Dendritic cell treated with granulocyte-macrophage colony-stimulating factor and Interleukin-4, amounts not matched to agents 40 ng/mL and 50 ng/mL, for 4 days (primary cell): ENCODE data around the gene ARHGEF6.

ENCODE experiments used
- H3K27ac Mint-ChIP-seq: one replicate; pipeline ENCODE4 v1.8.0; 2022; ENCODE audit warnings: mild to moderate bottlenecking, mixed read lengths
- H3K27me3 Mint-ChIP-seq: one replicate; pipeline ENCODE4 v1.8.0; 2022; ENCODE audit warnings: mild to moderate bottlenecking, mixed read lengths
- H3K36me3 Mint-ChIP-seq: one replicate; pipeline ENCODE4 v1.8.0; 2022; ENCODE audit warnings: low read depth, mixed read lengths
- H3K4me1 Mint-ChIP-seq: one replicate; pipeline ENCODE4 v1.8.0; 2022; ENCODE audit warnings: low read depth, mixed read lengths
- H3K4me3 Mint-ChIP-seq: one replicate; pipeline ENCODE4 v1.8.0; 2022; ENCODE audit warnings: mild to moderate bottlenecking, moderate library complexity, mixed read lengths
- H3K9me3 Mint-ChIP-seq: one replicate; pipeline ENCODE4 v1.8.0; 2022; ENCODE audit warnings: mixed read lengths
- intact Hi-C: fragments of 100-400 bp; cut with micrococcal nuclease; formaldehyde crosslinking; loops from one replicate; pipeline ENCODE4 v1.15.0; 2022

ARHGEF6 gene

DNA sequence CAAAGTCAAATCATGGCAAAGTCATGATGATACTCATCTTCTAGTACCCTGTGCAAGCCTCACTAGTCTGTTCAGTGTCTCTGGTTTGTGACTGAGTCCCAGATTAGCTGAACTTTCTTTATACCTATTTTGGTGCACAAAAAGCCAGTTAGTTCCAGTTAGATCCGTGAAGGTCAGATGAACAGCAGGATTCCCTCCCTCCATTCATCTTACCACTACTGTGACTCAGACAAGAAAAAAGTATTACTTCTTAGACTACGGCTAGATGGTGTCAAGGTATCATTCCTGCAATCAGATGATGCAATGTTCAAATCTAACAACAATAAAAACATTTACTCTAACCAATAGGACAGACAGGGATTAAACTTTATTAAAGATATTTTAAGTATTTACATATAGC, 30.4 kb downstream of the ARHGEF6 start:
- Mint-ChIP-seq H3K9me3 (no peaks in the 10 kb centered on the region), H3K27me3 (no peaks in the 10 kb centered on the region), H3K4me1 (peaks cover 48% of the 10 kb centered on the region), H3K27ac (peak overlapping the region; percentile 69), H3K36me3 (no peaks in the 10 kb centered on the region), H3K4me3 (no peak overlapping the region)
- intact Hi-C loops: no loop called here

DNA sequence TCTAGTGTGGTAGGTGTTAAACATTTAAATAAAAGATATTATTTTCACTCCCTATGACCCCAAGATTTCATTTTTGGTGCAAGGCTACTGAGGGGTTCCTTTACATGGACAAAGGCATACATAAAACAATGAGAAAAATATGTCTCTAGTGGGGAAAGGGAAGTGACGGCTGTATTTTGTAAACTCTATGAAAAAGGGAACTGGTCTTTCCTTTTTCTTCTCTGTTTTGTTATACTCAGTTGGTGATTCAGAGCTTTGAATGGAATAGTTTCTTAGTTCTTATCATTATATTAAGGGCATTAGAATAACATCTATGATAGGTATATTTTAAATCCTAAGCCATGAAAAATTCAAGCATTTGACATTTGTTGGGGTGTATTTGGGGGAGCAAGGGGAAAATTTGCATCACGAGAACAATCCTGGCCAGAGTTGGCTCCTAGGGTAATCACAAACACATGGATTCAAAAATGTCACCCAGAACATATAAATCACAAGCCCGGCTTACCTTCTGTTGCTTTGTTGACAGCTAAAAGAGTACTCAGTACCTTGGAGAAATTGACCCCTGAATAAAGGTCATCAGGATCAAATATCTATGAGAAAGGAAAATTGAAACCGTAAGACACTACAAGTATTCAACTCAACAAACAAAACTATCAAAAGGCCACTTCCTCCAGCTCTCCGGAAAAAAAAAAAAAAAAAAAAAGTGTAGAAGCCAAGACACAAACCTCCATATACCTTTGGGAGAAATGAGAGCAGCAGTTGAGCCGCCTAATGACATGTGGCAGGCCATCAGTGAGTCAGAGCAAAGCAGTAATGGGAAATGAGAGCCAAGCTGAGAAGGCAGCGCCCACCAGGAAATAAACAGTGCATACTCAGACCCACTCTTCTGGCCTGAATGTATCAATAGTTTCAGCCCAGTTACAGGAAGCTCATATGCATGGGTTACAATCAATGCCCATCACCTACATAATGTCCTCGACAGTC, 33.4 kb downstream of the ARHGEF6 start:
- Mint-ChIP-seq H3K27me3 (no peaks in the 10 kb centered on the region), H3K9me3 (no peaks in the 10 kb centered on the region), H3K36me3 (peaks cover 20% of the 10 kb centered on the region), H3K27ac (peak overlapping the region; percentile 86), H3K4me1 (peaks cover 43% of the 10 kb centered on the region), H3K4me3 (peak overlapping the region; percentile 23)
- intact Hi-C loops: no loop called here

DNA sequence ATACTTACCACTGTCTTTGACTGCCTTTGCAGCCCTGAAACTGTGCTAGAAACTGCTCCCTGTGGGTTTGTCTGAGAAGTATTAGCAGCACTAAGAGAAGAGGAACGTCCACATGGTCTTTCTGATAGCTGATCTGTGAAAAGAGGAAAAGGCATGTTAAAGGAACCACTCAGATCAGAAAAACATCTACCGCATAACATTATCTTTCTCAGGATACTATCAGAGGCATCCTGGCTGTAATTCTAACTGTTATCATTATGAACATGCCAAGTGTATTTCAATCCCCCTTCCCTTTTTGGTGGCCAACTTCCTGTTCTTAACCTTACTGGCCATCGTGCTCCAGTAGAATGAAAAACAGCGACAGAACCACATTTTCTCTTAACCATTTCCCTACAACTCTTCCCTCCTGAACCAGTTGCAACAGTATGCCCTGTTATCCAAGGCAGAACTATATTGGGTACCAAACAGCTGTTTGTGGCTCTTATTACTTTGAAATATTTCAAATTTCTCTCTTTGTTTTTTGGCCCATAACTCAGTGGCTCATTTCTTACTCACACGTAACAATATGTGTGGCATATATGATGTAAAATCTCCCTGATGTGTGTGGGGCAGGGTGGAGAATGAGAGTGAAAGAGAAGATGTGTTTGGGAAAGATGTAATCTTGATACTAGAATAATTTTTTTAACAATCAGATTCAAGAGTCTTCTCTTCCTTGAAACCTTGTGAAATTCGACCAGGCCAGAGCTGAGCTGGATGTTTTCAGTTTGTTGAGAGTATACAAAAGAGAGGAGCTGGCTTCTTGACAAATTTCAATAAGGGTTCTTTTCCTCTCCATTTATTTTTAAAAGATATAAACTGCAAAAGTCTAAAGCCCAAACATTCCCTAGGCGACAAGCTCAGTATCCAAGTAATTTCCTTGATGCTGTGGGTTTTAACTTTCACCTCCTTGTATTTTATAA, 35.2 kb downstream of the ARHGEF6 start:
- Mint-ChIP-seq H3K36me3 (peaks cover 31% of the 10 kb centered on the region), H3K4me1 (peaks cover 36% of the 10 kb centered on the region), H3K9me3 (no peaks in the 10 kb centered on the region), H3K27me3 (no peaks in the 10 kb centered on the region), H3K27ac (peak overlapping the region; percentile 66), H3K4me3 (no peak overlapping the region)
- intact Hi-C loops: loop anchor here (2.0 kb wide), 1 partner anchor 15 kb away; no protein-coding TSS in a partner anchor

DNA sequence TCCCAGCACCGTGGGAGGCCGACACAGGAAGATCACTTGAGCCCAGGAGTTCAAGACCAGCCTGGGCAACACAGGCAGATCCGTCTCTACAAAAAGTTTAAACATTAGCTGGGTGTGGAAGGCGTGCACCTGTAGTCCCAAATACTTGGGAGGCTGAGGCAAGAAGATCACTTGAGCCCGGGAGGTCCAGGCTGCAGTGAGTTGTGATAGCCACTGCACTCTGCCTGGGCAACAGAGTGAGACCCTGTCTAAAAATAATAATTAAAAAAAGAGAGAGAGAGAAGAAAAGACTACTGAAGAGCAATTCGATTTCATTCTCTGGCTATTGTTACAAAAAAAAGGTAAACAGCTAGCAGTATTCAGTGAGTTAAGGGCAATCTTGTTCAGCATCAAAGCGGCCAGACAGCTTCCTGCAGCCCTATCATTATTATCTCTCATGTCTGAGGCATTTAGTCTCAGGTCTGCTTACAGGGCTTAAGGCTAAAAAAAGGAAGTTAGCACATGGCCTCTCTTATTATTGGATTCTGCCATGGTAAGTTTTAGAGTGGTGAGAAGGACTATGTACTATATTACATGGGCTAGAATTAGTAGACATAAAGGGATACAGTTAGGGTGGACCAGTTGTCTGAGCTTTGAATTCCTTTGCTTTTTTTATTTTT, 37.9 kb downstream of the ARHGEF6 start:
- intact Hi-C loops: no loop called here
- no peaks in the 10 kb centered on the region for H3K9me3 Mint-ChIP-seq
- peaks cover 19% of the 10 kb centered on the region for H3K4me1 Mint-ChIP-seq
- H3K4me3 Mint-ChIP-seq: no peak overlapping the region
- H3K27me3 Mint-ChIP-seq: no peaks in the 10 kb centered on the region
- H3K36me3 Mint-ChIP-seq: peaks cover 55% of the 10 kb centered on the region
- H3K27ac Mint-ChIP-seq: no peak overlapping the region

DNA sequence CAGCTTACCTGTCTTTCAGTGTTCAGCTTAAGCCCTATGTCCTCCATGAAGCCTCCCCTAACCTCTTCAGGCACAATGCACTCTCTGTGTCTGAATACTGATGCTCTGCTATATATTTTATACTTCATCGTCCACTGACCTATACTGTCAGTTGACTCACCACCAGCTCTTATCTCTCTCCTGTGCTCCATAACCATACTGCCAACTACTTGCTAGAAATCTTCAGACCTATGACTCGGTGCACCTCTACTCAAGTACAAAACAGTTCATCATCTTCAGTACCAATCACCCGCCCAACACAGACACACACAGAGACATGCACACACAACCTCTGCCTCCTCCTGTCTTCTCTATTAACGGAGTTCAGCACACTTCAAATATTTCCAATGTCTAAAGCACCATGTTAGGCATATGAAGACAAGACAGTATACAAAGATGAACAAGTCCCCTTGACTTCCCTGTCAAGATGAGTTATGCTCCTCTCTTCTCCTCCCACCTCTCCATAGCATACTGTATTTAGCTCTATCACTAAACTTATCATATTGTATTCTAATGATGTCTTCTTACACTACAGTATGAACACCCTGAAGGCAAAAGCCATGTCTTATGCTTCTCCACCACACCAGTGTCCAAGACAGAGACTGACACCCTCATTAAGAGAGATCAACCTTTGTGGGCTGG, 42.5 kb downstream of the ARHGEF6 start:
- peaks cover 6% of the 10 kb centered on the region for H3K4me1 Mint-ChIP-seq
- H3K4me3 Mint-ChIP-seq: no peak overlapping the region
- H3K27me3 Mint-ChIP-seq: no peaks in the 10 kb centered on the region
- intact Hi-C loops: no loop called here
- H3K27ac Mint-ChIP-seq: no peak overlapping the region
- H3K9me3 Mint-ChIP-seq: no peaks in the 10 kb centered on the region
- H3K36me3 Mint-ChIP-seq: peaks cover 57% of the 10 kb centered on the region

DNA sequence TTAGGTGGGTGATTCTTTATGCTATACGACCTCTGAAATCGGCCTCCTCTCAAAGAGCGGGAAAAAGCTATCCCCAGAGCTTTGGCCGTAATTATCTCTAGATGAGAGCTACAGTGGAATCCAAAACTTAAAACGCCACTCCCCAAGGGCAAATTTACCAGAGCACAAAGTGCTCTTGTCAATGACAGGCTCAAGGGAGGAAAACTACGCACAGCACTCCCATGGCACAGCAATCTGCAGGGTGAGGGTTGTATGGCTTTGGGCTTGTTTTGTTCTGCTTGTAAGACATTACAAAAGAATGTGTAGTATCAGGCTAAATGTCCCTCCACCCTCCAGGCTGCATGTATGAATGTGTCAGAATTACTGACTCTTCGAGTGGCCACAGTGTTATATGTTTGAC, 44.0 kb downstream of the ARHGEF6 start:
- peaks cover 6% of the 10 kb centered on the region for H3K4me1 Mint-ChIP-seq
- H3K27ac Mint-ChIP-seq: no peak overlapping the region
- no peaks in the 10 kb centered on the region for H3K9me3 Mint-ChIP-seq
- peaks cover 46% of the 10 kb centered on the region for H3K36me3 Mint-ChIP-seq
- no peak overlapping the region for H3K4me3 Mint-ChIP-seq
- no peaks in the 10 kb centered on the region for H3K27me3 Mint-ChIP-seq
- intact Hi-C loops: no loop called here

DNA sequence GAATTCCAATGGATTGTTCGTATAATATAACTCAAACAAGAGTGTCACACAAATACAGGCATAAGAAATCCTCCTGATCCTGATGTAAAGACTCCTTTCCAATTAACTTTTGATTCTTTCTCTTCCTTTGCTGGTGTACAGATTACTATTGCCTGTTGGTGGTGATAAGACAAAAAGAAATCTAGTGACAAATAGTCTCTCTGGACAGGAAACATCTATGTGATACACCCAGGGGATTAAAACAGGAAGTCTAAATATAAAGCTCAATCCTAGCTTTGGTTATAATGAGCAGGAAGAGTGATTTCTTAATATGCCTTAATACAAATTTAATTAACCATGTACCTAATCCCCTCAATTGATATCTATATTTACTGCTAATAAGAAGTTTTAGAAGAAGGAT, 45.1 kb downstream of the ARHGEF6 start:
- peaks cover 6% of the 10 kb centered on the region for H3K4me1 Mint-ChIP-seq
- peaks cover 50% of the 10 kb centered on the region for H3K36me3 Mint-ChIP-seq
- intact Hi-C loops: no loop called here

DNA sequence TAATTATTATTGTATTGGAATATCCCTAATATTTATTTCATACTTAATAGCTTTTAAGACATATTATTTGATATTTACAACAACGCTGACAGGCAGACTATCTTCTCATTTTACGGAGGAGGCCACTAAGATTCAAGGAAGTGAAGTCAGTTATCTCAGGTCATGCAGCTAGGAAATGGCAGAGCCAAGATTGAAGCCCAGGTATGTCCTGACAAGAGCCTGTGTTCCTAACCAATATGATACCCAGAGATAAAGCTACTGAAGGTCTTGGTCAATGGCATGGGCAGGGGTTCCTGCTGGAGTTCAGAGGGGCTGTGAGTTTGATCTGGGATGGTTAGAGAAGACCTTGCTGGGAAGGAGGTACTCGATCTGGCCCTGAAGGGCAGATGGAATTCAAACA, 47.1 kb downstream of the ARHGEF6 start:
- Mint-ChIP-seq H3K4me3 (no peak overlapping the region), H3K27me3 (no peaks in the 10 kb centered on the region), H3K4me1 (peaks cover 6% of the 10 kb centered on the region), H3K27ac (peak overlapping the region; percentile 40), H3K36me3 (peaks cover 43% of the 10 kb centered on the region), H3K9me3 (no peaks in the 10 kb centered on the region)
- intact Hi-C loops: no loop called here

More for the DNA sequence above, 45.1 kb downstream of the ARHGEF6 start:
- no peaks in the 10 kb centered on the region for H3K9me3 Mint-ChIP-seq
- H3K27ac Mint-ChIP-seq: no peak overlapping the region
- no peaks in the 10 kb centered on the region for H3K27me3 Mint-ChIP-seq
- H3K4me3 Mint-ChIP-seq: no peak overlapping the region

DNA sequence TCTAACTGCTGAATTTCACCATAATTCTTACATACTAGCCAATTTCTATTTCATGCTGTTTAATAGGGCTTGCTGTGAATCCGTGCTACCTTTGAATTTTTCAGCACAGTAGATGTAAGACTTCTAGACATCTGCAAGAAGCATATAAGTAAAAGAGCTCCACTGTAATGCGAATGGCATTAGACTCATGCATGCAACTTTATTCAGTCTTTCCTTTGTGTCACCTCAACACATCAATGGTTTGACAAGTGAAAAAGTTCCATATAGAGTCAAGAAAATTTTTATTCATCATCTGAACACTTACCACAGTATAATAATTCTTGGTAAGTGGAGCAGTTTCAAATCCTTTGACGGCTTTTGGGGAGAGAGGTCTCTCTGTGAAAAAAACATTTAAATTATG, 48.9 kb downstream of the ARHGEF6 start:
- Mint-ChIP-seq H3K4me1 (peaks cover 18% of the 10 kb centered on the region), H3K4me3 (no peak overlapping the region), H3K27me3 (no peaks in the 10 kb centered on the region), H3K27ac (no peak overlapping the region), H3K36me3 (peaks cover 39% of the 10 kb centered on the region), H3K9me3 (no peaks in the 10 kb centered on the region)
- intact Hi-C loops: no loop called here

DNA sequence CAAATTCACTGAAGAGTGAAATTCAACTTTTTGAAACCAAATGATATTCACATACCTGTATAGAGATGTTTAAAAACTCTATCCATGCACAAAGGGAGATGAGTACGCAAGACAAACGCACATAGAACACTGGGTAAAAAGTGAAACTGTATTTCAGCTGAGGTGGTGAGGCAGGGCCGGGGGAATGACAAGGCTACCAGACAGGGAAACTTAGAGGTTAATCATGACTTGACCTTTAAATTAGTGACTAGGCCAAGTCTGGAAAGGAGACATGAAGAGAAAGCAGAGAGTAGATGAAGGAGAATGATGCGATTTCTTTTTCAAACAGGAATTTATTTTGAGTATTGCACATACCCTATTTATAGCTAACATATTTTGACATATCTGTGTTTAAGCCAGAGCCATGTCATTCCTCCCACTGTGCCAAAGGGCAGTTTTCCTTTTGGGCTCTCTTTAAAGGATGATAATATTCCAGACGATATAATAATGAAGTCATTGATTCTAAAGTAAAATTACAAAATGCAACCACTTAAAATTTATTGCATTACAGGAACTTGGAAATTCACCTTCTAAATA, 49.4 kb downstream of the ARHGEF6 start:
- peaks cover 22% of the 10 kb centered on the region for H3K4me1 Mint-ChIP-seq
- H3K9me3 Mint-ChIP-seq: no peaks in the 10 kb centered on the region
- intact Hi-C loops: no loop called here
- H3K36me3 Mint-ChIP-seq: peaks cover 43% of the 10 kb centered on the region
- peak overlapping the region; percentile 61 for H3K27ac Mint-ChIP-seq
- no peak overlapping the region for H3K4me3 Mint-ChIP-seq
- H3K27me3 Mint-ChIP-seq: no peaks in the 10 kb centered on the region

DNA sequence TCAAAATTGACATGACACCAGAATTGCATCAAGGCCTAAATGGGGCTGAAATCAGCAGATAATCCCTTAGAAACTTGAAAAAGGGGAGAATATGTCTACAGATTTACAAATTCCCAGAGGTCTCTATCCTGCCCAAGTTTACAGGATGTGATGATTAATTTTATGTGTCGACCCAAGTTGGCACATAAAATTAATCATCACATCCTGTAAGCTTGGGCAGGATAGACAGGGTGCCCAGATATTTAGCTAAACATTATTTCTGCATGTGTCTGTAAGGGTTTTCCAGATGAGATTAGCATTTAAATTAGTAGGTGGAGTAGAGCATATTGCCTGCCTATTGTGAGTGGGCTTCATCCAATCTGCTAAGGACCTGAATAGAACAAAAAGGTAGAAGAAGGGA, 52.3 kb downstream of the ARHGEF6 start:
- Mint-ChIP-seq H3K9me3 (no peaks in the 10 kb centered on the region), H3K4me1 (peaks cover 19% of the 10 kb centered on the region), H3K36me3 (peaks cover 42% of the 10 kb centered on the region), H3K27ac (no peak overlapping the region), H3K27me3 (no peaks in the 10 kb centered on the region), H3K4me3 (no peak overlapping the region)
- intact Hi-C loops: no loop called here

DNA sequence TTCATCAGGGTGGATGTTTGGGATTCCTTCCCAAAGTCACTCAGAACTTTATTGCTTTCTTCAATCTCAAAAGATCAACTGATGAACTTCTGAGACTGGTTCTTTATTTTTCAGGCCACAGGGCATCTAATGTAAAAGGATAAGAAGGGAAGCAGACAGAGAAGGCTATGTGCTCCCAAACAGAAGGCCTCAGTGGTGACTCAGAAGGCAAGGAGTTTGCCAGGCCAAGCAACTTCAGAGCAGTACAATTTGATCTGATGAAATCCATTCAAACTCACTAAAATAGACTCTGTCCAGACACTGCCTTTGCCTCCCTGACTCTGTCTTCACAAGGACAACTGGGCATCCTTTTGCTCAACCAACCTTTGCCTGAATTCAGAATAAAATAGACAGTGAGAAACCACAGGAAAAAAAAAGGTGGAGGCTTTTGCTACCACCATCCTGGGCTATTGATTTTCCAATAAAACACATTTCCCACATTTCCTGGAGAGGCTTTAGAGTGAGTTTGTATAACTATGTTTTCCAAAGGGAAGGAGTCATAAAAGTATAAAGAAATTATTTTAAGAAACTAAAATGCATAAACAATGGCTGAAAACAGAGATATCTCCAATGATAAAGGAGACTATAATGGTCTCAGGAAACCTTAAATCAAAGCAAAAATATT, 55.2 kb downstream of the ARHGEF6 start:
- Mint-ChIP-seq H3K4me1 (peaks cover 19% of the 10 kb centered on the region), H3K36me3 (peaks cover 40% of the 10 kb centered on the region), H3K27ac (no peak overlapping the region), H3K9me3 (no peaks in the 10 kb centered on the region), H3K4me3 (no peak overlapping the region), H3K27me3 (no peaks in the 10 kb centered on the region)
- intact Hi-C loops: no loop called here
